Femur (tissue), 1 donor: ENCODE measurements around the gene EXOSC2.

ENCODE experiments used
- DNase-seq: peaks from one replicate; pipeline ENCODE4 v3.0.0-alpha.2; 2017

Gene EXOSC2, protein sequence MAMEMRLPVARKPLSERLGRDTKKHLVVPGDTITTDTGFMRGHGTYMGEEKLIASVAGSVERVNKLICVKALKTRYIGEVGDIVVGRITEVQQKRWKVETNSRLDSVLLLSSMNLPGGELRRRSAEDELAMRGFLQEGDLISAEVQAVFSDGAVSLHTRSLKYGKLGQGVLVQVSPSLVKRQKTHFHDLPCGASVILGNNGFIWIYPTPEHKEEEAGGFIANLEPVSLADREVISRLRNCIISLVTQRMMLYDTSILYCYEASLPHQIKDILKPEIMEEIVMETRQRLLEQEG

DNA sequence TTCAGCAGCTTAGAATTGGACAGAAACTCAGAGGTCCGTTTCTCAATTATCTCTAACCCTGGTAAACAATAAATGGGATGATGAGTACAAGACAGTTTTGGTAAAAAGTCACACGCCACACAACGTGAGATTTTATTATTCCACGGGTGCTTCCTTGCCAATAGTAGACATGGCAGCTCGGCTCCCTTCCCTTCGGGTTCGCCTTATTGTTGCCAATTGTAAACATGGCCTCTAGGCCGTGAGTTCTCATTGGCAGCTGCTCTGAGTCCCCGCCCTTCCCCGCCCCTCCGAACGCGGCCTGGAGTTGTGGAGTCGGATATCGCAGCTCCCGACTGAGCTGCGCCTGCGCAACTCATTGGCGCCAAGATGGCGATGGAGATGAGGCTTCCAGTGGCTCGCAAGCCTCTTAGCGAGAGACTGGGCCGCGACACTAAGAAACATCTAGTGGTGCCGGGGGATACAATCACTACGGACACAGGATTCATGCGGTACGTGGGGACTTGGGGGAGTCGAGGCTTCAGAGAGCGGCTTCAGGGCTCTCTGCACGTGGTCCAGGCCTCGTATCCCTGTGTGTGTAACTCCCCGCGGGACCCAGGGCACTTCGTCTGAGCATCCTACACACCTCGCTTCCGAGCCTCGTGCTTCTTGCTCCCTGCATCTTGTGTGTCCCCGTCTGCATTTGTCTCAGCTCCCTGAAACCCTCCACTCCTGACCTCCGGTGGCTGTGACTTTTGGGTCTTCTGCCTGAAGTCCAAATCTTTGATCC is at the start of gene EXOSC2:
Gene EXOSC2, plus strand, starts transcription at position 355 of the 766 bp plus-strand sequence. Its CDS starts 12 bp downstream, at position 367.
- peak; percentile 99 for DNase-seq

DNA sequence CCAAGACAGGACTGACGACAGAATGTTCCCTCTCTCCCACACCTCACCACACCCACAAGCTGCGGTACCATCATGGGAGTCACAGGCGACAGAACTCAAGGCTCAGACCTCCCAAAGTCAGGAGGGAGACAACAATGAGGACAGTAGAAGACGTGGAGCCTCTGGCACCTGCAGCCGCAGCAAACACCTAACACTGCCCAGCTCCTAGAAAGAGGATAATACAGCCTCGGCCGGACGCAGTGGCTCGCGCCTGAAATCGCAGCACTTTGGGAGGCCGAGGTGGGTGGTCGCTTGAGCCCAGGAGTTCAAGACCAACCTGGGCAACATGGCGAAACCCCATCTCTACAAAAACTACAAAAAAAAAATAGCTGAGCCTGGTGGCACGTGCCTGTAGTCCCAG is 42.4 kb upstream of the EXOSC2 start:
- no peak for DNase-seq

DNA sequence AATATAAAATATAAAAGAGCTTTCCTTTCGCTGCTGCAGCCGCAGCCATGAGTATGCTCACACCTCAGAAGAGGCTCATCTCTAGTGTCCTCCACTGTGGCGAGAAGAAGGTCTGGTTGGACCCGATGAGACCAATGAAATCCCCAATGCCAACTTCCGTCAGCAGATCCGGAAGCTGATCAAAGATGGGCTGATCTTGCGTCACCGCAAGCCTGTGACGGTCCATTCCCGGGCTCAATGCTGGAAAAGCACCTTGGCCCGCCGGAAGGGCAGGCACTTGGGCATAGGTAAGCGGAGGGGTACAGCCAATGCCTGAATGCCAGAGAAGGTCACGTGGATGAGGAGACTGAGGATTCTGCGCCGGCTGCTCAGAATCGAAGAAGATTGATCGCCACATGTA is 41.8 kb upstream of the EXOSC2 start:
- DNase-seq: no peak

DNA sequence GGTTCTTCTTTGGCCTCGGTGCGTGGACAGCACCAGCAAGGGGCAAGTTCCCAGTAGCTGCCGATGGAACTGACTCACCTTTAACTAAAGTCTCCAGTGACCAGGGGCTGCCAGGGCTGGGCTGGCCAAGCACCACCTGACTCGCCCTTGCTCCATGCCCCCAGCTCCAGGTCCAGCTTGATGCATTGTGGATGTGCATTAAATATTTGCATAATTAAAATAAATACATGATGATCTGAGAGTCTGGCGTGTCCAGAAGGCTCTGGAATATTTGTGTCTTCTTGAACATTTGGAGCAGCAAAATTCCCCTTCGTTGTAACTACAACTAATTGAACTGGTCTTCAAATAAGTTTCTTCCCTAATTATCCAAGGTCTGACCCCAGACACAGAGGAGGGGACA is 38.7 kb upstream of the EXOSC2 start:
- DNase-seq: no peak

DNA sequence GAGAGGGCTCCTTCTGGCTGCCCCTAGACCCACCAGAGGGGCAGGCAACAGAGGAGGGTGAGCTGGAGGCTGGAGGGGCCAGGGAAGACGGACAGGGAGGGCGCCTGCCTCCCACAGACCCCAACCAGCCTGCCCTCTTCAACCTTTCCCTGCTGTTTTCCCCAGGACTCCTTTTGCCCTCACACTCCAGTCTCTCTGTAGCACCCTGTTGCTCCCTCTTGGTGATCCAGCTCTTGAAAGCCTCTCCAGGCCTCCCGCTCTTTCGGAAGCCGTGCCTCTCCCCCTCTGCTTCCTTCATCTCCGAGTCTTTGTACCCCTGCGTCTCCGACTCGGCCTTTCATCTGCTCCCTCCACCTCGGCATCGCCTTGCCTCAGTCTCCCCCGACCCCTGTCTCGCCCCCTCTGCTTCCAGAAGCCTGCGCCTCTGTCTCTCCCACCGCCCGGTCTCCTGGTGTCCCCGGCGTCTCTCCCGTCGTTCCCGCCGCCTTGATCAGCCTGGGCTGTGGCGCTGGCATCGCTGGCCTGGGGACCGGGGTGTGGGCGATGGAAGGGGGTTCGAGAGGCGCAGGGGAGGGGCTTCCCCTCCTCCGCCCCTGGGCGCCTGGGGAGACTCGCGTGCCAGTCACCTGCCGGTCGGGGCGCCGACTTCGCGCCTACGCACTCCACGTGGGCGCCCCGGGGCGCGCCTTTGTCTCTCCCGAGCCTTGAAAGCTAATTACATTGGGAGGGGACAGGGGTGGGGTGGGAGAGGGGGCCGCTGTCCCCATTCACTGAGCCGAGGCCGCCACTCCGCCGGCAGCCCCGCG is 34.5 kb upstream of the EXOSC2 start:
- no peak for DNase-seq

DNA sequence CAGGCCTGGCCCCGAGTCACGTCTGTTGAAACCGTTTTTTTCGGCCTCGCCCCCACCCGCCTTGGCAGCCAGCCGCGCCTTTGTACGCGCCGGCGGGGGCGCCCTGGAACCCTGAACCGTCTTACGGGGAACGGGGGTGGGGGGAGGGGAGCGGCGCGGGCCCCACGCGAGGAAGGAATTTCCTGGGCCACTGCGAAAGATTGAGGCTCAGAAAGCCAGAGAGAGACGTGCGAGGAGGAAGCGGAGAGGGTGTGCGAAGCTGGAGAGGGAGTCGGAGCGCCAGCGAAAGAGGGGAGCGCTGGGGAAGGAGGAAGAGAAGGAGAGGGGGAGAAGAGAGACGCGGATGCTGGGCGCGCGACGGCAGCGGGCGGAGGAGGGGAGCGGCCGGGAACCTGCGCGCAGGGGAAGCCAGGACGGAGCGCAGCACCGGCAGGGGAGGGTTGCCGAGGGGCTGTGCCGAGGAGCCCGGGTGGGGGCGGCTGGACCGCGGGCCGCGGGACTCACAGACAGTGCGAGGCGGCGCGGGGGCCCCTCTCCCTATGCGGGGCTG is 33.8 kb upstream of the EXOSC2 start:
- DNase-seq: no peak

DNA sequence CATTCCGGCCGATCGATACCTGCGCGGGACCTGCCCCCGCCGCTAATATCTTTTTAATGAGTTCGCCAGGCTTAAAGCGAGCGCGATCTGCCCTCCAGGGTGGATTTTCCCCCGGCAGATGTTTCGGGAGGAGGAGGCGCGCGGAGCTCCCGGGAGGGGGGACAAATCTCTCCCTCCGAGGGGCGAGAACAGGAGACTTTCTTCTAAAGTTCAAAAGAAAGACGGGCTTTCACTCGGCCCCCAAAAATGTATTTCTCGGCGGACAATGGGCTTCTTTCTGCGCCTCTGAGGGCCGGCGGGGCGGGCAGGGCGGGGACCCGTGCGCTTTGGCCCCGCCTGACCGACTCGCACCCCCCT is 33.3 kb upstream of the EXOSC2 start:
- DNase-seq: no peak

DNA sequence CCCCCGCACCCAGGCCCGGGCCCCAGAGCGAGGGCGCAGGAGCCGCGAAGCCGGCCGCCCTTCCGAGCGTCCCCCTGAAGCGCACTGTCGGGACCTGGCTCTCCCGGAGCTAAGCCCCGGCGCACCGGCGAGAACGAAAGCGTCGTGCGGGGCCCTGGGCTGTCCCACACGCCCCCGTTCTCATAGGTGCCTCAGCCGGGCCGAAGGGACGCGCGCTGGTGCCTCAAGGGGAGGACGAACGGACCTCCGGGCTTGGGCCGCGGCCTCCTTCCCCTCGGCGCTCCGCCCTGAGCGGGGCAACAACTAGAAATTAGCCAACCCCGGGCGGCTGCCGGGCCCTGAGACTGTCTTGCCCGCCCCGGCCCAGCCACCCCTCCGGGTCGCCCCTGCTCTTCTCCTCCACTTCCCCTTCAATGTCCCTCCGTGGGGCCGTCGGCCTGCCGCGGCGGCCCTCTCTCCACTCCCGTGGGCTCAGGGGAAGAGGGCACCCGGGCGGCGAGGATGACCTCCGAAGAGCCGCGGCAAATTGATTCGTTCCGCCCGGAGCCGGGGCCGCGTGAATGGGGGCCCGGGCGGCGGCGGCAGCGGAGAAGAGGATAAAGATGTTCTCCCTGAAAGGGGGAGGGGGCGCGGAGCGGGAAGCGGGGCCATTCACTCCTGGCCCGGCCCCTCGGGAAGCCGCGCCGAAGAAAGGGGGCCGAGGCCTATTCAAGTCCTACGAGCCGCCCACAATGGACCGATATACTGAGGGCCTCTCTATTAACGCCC is 32.7 kb upstream of the EXOSC2 start:
- DNase-seq: no peak

DNA sequence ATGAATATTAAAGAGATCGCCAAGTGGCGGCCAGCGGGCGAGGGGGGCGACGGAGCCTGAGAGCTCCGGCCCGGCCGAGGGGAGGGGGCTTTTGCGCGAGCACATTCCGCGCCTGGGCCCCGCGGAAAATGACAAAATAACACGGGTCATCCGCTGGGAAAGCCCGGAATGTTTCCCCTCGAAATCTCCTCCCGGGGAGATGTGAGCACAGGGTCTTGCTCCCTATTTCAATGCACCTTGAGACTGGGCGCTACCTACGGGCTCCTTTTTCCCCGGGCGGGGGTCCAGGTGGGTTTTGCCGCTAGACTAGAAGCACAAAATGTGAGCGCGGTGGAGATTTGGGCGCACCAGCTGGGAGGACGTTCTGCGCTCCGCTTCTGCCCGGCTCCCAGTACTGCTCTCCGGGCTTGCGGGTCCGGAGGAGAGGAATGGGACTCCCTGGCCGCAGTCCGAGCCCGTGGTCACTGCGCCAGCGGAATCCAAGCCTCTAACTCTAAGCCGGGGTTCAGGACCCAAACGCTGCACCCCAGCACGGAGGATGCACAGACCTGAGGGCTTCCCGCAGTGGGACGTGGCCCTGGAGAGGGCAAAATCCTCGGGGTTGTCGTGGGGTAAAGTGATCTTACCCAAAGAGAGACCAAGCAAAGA is 32.0 kb upstream of the EXOSC2 start:
- DNase-seq: no peak

DNA sequence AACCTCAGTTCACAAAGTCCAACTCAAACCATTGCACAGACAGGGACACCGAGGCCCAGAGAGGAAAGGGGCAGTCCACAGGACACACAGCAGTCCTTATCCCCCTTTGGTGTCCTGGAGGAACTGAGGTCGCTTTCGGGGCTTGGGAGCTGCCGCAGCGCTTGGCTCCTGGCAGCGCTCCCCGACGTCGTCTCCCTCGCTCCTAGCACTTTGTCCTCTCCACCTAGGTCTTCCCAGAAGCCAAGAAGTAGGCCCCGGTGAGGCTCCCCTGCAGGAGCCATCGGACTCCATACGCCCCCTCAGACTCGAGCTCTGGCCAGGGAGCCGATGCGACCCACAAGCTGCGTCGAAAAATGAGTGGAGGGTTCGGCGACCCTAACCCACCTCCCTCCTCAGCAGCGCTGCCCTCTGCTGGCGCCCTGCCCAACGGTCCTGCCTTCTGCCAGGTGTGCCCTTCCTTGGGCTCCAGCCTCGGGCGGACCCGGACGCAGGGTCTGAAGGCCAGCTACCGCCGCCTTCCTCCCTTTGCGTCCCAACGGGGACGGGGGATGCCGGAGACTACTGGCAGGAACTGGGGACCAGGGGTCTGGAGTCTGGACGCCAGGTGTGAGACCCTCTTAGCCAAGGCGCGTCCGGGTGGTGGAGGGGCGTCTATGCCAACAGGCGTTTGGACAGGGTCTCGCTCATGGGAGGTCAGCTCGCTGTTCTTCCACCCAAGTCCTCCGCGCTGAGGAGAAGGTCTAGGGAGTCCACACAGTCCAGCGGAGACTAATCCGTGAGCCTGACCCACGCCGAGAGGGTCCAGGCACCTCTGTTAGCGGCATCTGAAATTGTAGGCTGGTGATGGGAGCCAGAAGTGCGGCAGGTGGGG is 31.2 kb upstream of the EXOSC2 start:
- no peak for DNase-seq

DNA sequence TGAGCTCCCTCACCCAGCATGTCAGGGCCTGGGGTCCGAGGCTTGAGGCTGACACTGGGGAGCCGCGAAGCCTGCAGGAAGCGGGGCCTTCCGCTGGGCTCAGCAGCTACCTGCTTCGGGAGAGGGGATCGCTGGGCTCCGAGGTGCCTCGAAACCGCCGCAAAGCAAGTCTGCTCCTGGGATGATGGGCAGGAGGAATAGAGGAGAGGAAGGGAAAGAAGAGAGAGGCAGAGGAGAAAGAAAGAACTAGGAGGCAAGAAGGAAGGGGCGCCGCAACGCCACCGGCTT is 30.7 kb upstream of the EXOSC2 start:
- DNase-seq: no peak

DNA sequence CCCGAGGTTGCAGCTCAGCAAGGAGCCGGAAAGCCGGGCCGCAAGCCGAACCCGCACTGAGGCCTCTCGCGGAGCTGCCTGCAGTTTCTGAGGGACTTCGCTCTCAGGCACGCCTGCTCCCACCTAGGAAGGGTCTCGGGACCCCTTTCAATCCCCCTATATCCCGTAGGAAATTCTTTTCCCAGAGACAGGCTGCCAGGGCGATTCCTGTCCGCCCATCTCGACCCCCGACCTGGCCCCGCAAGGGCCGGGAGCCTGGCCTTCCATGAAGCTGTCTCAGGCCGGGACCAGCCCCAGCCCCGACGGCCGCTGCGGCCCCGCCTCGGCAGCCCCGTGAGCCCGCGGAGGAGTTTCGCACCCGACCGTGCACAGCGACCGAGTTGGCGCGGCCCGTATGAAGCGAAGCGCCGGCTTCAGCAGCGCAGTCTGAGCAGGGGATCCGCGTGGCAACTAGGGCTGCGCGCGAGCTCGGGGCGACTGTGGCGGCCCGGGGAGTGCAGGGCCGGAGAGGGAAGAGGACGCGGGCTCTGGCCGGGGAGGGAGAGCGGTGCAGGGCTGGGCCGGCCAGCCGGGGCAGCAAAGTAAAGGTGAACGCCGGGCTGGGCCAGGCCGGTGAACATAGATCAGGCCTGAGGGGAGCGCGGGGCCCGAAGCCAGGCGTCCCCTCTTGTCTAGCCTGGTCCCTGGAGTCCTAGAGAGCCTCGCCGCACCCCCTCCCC is 30.2 kb upstream of the EXOSC2 start:
- DNase-seq: no peak

DNA sequence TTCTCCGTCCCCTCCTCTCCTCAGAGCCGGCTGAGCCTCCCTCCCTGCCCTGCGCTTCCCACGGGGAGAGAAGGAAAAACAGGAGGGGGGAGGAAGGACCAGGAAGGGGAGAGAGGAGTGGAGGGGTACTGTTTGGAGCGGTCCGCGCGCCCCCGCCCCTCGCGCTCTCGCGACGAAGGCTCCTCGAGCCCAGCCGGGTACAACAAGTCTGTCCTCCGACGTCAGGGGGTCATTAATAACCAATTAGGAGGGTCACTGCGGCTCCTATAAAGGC is 29.7 kb upstream of the EXOSC2 start:
- no peak for DNase-seq

DNA sequence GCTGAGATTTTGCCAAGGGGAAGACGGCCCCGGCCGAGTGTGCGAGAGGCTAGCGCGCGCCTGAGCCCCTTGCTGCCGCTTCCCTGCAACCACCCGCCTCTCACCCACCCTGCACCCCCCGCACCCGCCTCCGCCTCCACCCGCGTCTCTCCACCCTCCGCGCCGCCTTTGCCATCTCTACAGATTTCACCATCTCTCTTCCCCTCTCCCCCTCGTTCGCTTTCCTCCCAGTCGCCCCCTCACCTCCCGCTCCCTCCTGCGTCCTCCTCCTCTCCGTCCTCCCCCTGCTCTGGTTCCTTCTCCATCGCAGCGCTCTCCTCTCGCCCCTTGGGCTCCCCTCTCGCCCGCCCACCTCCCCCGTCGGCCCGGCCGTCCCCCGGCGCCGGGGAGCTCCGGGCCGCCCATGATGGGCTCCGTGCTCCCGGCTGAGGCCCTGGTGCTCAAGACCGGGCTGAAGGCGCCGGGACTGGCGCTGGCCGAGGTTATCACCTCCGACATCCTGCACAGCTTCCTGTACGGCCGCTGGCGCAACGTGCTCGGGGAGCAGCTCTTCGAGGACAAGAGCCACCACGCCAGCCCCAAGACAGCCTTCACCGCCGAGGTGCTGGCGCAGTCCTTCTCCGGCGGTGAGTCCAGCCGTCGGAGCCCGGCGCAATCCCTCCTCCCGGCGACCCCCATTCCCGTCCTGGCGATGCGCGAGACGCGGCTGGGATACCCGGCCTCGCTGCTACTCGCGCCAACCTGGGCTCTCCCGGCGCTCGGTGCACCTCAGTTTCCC is 29.1 kb upstream of the EXOSC2 start, which contains the start of gene PRDM12:
Gene PRDM12, plus strand, starts transcription at position 344 of the 778 bp plus-strand sequence. Its CDS starts 60 bp downstream, at position 404.
- no peak for DNase-seq

DNA sequence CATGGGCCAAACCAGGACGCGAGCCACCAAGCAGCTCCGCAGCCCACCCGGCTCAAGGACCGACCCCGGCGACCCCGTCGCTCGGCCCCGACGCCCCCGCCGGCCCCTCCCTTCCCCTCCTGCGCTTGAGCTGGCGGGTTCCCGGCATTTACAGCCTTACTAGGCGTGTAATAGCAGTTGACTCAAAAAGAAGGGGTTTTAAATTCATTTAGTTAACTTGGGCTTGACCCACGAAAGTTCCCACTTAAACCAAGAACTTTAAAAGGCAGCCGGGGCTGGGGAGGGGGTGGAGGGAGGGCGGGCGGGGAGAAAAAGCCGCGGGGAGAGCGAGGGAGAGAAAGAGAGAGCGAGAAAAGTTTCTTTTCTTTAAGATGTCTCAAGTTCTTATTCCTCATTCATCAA is 28.6 kb upstream of the EXOSC2 start:
- DNase-seq: no peak

DNA sequence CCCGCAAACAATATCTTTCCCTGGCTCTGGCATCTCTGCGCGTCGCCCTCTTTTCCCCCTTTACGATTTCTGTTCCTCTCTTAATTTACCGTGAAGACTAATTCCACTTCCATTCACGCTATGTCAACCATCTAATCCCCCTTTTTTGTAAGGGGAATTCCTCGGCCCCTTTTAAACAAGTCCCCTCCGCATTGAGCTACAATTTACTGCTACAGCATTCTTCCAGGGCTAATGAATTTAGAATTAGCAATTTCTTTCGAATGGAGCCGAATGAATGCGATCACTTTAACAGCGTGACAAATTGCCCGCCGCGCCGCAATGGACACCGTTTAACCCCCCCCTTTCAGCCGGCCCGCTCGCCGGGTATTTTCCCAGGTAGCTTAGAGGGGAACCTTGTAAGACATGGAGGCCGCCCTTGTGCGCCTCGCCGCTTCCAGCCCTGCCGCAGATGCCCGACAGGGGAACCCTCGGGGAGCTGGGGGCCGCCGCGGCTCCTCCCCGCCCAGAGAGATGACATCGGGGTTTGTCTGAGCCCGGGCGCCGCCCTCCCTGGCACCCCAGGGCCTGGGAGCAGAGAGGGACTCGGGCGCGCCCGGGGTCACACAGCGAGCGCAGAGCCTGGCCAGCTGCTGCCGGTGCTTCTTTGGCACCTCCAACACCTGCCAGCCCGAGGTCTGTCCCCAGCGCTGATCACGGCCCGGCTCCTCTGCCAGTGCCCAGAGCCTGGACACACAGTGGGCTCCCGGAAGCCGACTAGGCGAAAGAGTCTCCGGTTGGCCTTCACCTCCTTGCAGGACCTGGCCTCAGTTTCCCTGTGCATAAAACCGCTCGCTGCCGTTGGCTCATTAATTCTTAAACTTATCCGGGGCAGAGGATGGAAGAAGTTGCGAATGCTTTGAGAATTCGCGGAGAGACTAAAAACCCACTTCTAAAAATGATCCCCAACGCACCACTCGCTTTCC is 27.9 kb upstream of the EXOSC2 start:
- no peak for DNase-seq

DNA sequence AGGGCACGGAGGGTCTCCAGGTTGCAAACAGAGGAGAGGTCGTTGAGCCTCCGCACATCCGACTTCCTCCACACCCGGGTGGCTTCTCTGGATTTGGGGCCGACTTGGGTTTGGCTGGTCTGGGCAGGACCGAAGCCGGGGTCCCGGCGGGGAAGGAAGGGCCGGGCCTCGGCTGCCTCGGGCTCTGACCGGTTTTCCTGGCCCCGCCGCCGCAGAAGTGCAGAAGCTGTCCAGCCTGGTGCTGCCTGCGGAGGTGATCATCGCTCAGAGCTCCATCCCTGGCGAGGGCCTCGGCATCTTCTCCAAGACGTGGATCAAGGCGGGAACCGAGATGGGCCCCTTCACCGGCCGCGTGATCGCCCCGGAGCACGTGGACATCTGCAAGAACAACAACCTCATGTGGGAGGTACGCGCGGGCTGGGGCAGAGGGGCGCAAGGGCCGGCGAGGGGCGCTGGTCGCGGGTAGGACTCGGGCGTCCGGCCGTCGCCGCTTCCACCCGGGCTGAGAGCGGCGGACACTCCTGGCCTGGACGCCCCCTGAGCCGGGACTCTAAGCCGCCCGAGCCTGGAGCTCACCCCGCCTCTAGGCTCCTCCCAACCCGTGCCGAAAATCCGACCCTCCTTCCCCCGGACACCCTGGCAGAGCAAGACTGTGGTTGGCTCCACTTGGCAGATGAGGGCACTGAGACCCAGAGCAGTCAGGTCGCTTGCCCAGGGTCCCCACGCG is 27.0 kb upstream of the EXOSC2 start:
- DNase-seq: no peak

DNA sequence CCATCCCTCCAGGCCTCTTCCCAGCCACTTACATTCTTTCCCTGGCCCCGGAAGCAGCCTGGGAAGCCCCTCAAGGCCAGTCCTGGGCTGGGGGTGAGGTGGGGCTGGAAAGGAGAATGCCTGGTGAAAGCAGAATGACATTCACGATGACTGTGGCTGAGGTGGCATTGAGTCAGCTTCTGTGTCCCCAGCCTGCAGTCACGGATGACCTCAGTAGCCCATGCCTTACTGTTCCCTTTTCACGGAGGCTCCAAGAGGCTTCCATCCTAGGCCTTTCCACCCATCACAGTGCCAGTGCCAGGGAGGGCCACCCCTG is 26.5 kb upstream of the EXOSC2 start:
- DNase-seq: no peak
